A549 (cell line): ENCODE data around the gene HSCB. TPM values are rescaled to one million over a fixed set of nuclear protein-coding genes. Genes with fewer than 3 reads are reported as not detected.

Source experiments
- ATAC-seq, 2 experiments: fragments of 200-7000 bp in 1 of 2; fragments of >200 bp in 1 of 2; cut with Nextera tagmentation in 1 of 2; cut with Tn5 transposase in 1 of 2; 3 replicates each; pipeline versions ENCODE4 v1.8.0 to v1.9.1; 2018 to 2020; ENCODE audit warnings: mild to moderate bottlenecking in 1 of 2, moderate library complexity in 1 of 2
- CTCF ChIA-PET: fragments of 300-600 bp; sonication (Branson Sonifier 250); formaldehyde crosslinking; extraction: SDS; loops from one replicate; lab custom pipeline; 2021; ENCODE audit warnings: antibody characterized with exemption, inconsistent platforms; lab: Yijun Ruan, JAX
- POLR2A ChIA-PET: fragments of 350-600 bp; formaldehyde crosslinking; extraction: SDS; loops from one replicate; lab custom pipeline; 2021; ENCODE audit warnings: antibody characterized with exemption, inconsistent platforms; lab: Yijun Ruan, JAX
- DNase-seq, 2 experiments: peaks; one replicate each; pipeline versions ENCODE4 v3.0.0 to v3.0.0-alpha.2; 2011 to 2016; ENCODE audit warnings: low read depth in 1 of 2, low spot score in 1 of 2
- FAIRE-seq: peaks from 2 replicates; lab custom pipeline; 2011; peaks lifted over from hg19 to GRCh38; lab: Jason Lieb, UNC
- H3K27ac ChIP-seq, 2 experiments: fragments of >200 bp; sonication (Bioruptor Twin); formaldehyde crosslinking; 3 replicates each; pipeline ENCODE4 v1.5.1; 2016 to 2017
- H3K4me1 ChIP-seq: fragments of >200 bp; sonication (Bioruptor Twin); formaldehyde crosslinking; 3 replicates; pipeline ENCODE4 v1.6.1; 2016
- H3K4me2 ChIP-seq: fragments of >200 bp; sonication (Bioruptor Twin); formaldehyde crosslinking; 3 replicates; pipeline ENCODE4 v1.6.1; 2016
- H3K4me3 ChIP-seq: fragments of >200 bp; sonication (Bioruptor Twin); formaldehyde crosslinking; 3 replicates; pipeline ENCODE4 v1.5.1; 2016
- H3K9me3 ChIP-seq: fragments of >200 bp; sonication (Bioruptor Twin); formaldehyde crosslinking; 3 replicates; pipeline ENCODE4 v1.6.1; 2016
- CBX2 ChIP-seq: fragments of 200-600 bp; sonication (generic); IDR thresholded peaks from 2 replicates; pipeline ENCODE4 v1.6.1; 2016; ENCODE audit warnings: low read depth, mild to moderate bottlenecking, borderline replicate concordance
- CHD2 ChIP-seq: fragments of 150-350 bp; IDR thresholded peaks from 2 replicates; pipeline ENCODE4 v1.6.1; 2014; ENCODE audit warnings: low read length; ENCODE audit not compliant: partially characterized antibody
- EHMT2 ChIP-seq: fragments of 200-600 bp; sonication (generic); IDR thresholded peaks from 2 replicates; pipeline ENCODE4 v1.6.1; 2016; ENCODE audit warnings: antibody characterized with exemption, low read depth, mild to moderate bottlenecking, moderate library complexity
- EP300 ChIP-seq, 2 experiments: fragments of >200 bp; sonication (Bioruptor Twin); formaldehyde crosslinking; IDR thresholded peaks; 2 replicates in 1 of 2; 3 replicates in 1 of 2; pipeline ENCODE4 v1.6.1; 2016 to 2017
- FOXS1 ChIP-seq: fragments of 250-450 bp; sonication (Bioruptor Pico); IDR thresholded peaks from 2 replicates; pipeline ENCODE4 v1.5.0; 2020; ENCODE audit warnings: mild to moderate bottlenecking, moderate library complexity
- GATA3 ChIP-seq: IDR thresholded peaks from 2 replicates; pipeline ENCODE4 v1.6.1; 2012; ENCODE audit warnings: borderline replicate concordance
- HOXA7 ChIP-seq: fragments of 250-450 bp; sonication (Bioruptor Pico); IDR thresholded peaks from 2 replicates; pipeline ENCODE4 v1.5.0; 2020; ENCODE audit warnings: mild to moderate bottlenecking, moderate library complexity
- KDM1A ChIP-seq: fragments of 200-600 bp; sonication (generic); IDR thresholded peaks from 2 replicates; pipeline ENCODE4 v1.6.1; 2016; ENCODE audit warnings: low read depth, mild to moderate bottlenecking
- MAFK ChIP-seq: fragments of 450-650 bp; IDR thresholded peaks from 2 replicates; pipeline ENCODE4 v1.6.1; 2014; ENCODE audit not compliant: partially characterized antibody
- NFE2L2 ChIP-seq: fragments of 150-350 bp; conservative IDR thresholded peaks from 2 replicates; pipeline ENCODE4 v1.6.1; 2014; ENCODE audit warnings: low read length
- NPAS2 ChIP-seq: fragments of 250-450 bp; sonication (Bioruptor Pico); IDR thresholded peaks from 2 replicates; pipeline ENCODE4 v1.8.0; 2022; ENCODE audit warnings: mild to moderate bottlenecking, moderate library complexity, borderline replicate concordance
- POLR2A ChIP-seq: IDR thresholded peaks from 2 replicates; pipeline ENCODE4 v1.6.1; 2012; ENCODE audit warnings: mild to moderate bottlenecking, low read length
- RAD21 ChIP-seq, 2 experiments: fragments of >200 bp in 1 of 2; sonication (Bioruptor Twin) in 1 of 2; formaldehyde crosslinking in 1 of 2; IDR thresholded peaks in 1 of 2; conservative IDR thresholded peaks in 1 of 2; 2 replicates in 1 of 2; 3 replicates in 1 of 2; pipeline ENCODE4 v1.6.1; 2012 to 2018; ENCODE audit warnings: inconsistent platforms in 1 of 2
- RARB ChIP-seq: fragments of 250-450 bp; sonication (Bioruptor Pico); IDR thresholded peaks from 2 replicates; pipeline ENCODE4 v1.8.0; 2021; ENCODE audit warnings: mild to moderate bottlenecking, moderate library complexity
- RFX5 ChIP-seq: fragments of 450-650 bp; IDR thresholded peaks from 2 replicates; pipeline ENCODE4 v1.7.1; 2014; ENCODE audit warnings: antibody characterized with exemption, mild to moderate bottlenecking, moderate library complexity
- RNF2 ChIP-seq: fragments of 200-600 bp; sonication (generic); IDR thresholded peaks from 2 replicates; pipeline ENCODE4 v1.6.1; 2016; ENCODE audit warnings: low read depth, mild to moderate bottlenecking, antibody characterized with exemption, moderate library complexity, borderline replicate concordance
- SMC3 ChIP-seq: fragments of >200 bp; sonication (Bioruptor Twin); formaldehyde crosslinking; IDR thresholded peaks from 3 replicates; pipeline ENCODE4 v1.6.1; 2018; ENCODE audit warnings: inconsistent platforms
- WGBS: methylation state at CpG from one replicate; pipeline ENCODE4 v1.1.6; 2017; ENCODE audit errors: missing lambda C conversion rate; 5-methylcytosine and 5-hydroxymethylcytosine counted together
- polyA plus RNA-seq, 4 experiments: library from polyadenylated mRNA; depleted of rRNA in 3 of 4; stranded (reverse); fragments of >200 nt; fragmentation: RNase III in 1 of 4; extraction: RNeasy Plus Mini Kit Qiagen cat#74134 plus additional on column Dnase treatment in 1 of 4; gene quantifications; 2 replicates in 3 of 4; 3 replicates in 1 of 4; pipeline ENCODE4 v1.2.3, GENCODE V29; 2011 to 2017
- TF ChIP-seq, protein P1 (sequence below): IDR thresholded peaks from 2 replicates; pipeline ENCODE4 v1.6.1; 2012
- TF ChIP-seq, protein P2 (sequence below): fragments of >200 bp; sonication (Bioruptor Twin); formaldehyde crosslinking; IDR thresholded peaks from 3 replicates; pipeline ENCODE4 v1.6.1; 2016
- TF ChIP-seq, protein P3 (sequence below): fragments of 150-350 bp; IDR thresholded peaks from 2 replicates; pipeline ENCODE4 v1.6.1; 2014; ENCODE audit warnings: low read depth, mild to moderate bottlenecking, low read length

HSCB gene
- polyA plus RNA-seq, 2 of the 4 experiments (the other 2 are of a cell fraction), result 17.2 to 22.4 TPM

DNA sequence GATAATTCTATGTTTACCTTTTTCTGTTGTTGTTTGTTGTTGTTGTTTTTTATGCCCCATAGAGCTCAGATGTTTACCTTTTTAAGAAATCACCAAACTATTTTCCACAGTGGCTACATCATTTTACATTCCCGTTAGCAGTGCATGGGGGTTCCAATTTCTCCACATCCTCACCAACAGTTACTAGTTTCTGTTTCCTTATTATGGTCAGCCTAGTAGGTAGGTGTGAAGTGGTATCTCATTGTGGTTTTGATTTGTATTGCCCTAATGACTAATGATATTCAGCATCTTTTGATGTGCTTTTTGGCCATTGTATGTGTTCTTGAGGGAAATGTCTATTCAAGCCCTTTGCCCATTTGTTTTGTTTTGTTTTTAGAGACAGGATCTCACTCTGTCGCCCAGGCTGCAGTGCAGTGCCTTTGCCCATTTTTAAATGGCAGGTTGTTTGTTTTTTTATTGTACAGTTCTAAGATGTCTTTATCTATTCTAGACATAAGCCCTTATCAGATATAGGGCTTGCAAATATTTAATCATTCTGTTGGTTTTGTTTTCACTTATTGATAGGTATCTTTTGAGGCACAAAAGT lies 27.7 kb upstream of the HSCB start:
- Histone ChIP-seq H3K4me1 (peaks cover 36% of the 10 kb centered on the region), H3K4me2 (no peak overlapping the region), H3K27ac (peak overlapping the region; percentile 13 to 87; a peak in 4 of 6 replicates), H3K9me3 (no peaks in the 10 kb centered on the region)
- FAIRE-seq (no peak), DNase-seq (no peak), ATAC-seq (no peak)
- 85% methylated on average over 2 of the region's 2 CpGs for WGBS
- CTCF ChIA-PET, result interaction anchor here (1.0 kb wide), 1 partner anchor 113 kb away, joined by 3 read pairs; no protein-coding TSS in a partner anchor
- TF ChIP-seq EHMT2, result no peak
- TF ChIP-seq, protein P1, sequence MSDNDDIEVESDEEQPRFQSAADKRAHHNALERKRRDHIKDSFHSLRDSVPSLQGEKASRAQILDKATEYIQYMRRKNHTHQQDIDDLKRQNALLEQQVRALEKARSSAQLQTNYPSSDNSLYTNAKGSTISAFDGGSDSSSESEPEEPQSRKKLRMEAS, result no peak
- TF ChIP-seq, all 56 proteins: peak for 0
- POLR2A ChIA-PET, result no interaction called here
- no peak overlapping the region for H3K4me3 ChIP-seq

DNA sequence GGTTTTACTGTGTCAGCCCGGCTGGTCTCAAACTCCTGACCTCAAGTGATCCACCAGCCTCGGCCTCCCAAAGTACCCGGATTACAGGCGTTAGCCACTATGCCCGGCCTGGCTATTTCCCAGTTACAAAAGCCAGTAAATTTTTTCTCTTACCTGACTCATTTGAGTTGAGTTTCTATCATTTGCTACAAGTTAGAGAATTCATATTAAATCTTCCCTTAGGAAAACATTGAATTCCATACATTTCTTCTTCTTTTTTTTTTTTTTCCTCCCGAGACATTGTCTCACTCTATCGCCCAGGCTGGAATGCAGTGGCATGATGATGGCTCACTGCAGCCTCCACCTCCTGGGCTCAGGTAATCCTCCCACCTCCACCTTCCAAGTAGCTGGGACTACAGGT lies 26.2 kb upstream of the HSCB start:
- H3K9me3 ChIP-seq, result no peaks in the 10 kb centered on the region
- CTCF ChIA-PET, result no interaction called here
- no peak overlapping the region for H3K4me2 ChIP-seq
- no peak for TF ChIP-seq RFX5
- no peak for TF ChIP-seq NPAS2 (CRISPR knock-in tag)
- no peak for TF ChIP-seq EP300 (IDR thresholded peaks at IDR 0.05)
- TF ChIP-seq, protein P2, sequence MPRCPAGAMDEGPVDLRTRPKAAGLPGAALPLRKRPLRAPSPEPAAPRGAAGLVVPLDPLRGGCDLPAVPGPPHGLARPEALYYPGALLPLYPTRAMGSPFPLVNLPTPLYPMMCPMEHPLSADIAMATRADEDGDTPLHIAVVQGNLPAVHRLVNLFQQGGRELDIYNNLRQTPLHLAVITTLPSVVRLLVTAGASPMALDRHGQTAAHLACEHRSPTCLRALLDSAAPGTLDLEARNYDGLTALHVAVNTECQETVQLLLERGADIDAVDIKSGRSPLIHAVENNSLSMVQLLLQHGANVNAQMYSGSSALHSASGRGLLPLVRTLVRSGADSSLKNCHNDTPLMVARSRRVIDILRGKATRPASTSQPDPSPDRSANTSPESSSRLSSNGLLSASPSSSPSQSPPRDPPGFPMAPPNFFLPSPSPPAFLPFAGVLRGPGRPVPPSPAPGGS, result no peak
- no peak for TF ChIP-seq RARB (CRISPR knock-in tag)
- no peak for TF ChIP-seq CHD2
- 88% methylated on average over 7 of the region's 7 CpGs for WGBS
- peak overlapping the region in 1 of 2 experiments; percentile 44; a peak in 2 of 6 replicates for H3K27ac ChIP-seq
- FAIRE-seq, result no peak
- H3K4me3 ChIP-seq, result no peak overlapping the region
- DNase-seq, result no peak
- no peak for ATAC-seq
- POLR2A ChIA-PET, result no interaction called here
- H3K4me1 ChIP-seq, result peaks cover 23% of the 10 kb centered on the region

DNA sequence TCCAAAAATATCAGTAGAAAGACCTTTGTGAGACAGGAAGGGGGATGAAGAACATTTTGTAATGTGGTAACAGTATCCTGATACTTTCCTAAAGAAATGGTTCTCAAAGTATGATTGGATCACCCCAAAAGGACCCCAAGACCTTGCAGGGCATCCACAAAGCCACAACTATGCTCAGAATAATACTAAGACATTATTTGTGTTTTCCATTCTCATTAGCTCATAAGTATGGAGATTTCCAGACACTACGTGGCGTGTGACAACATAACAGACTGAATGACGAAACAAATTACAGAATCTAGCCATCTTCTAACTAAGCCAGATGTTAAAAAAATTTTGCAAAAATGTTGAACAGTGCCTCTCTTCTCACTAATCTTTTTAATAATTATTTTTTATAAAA lies 25.2 kb upstream of the HSCB start:
- Histone ChIP-seq H3K9me3 (no peaks in the 10 kb centered on the region), H3K4me1 (peaks cover 12% of the 10 kb centered on the region), H3K4me2 (no peak overlapping the region), H3K4me3 (no peak overlapping the region), H3K27ac (no peak overlapping the region)
- TF ChIP-seq HOXA7, result no peak
- no peak for TF ChIP-seq RNF2
- no peak for TF ChIP-seq SMC3
- TF ChIP-seq RAD21 (conservative IDR thresholded peaks at IDR 0.05 in 1 of 2, IDR thresholded peaks at IDR 0.05 in 1 of 2), result no peak
- no peak for TF ChIP-seq POLR2A
- no peak for TF ChIP-seq KDM1A
- no peak for TF ChIP-seq CBX2
- ChIA-PET POLR2A (no interaction called here), CTCF (no interaction called here)
- ATAC-seq (no peak), FAIRE-seq (no peak), DNase-seq (no peak)
- 96% methylated on average over 3 of the region's 3 CpGs for WGBS

DNA sequence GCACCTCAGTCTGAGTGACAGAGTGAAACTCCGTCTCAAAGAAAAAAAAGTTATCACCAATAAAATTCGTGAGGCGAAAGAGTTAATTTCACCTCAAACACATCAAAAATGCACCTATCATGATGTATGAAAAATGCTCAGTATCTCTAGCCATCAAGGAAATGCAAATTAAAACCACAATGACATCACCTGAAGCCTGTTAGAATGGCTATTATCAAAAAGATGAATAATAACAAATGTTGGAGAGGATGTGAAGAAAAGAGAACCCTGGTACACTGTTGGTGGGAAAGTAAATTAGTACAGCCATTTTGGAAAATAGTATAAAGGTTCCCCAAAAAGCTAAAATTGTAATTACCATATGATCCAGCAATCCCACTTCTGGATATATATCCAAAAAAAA lies 23.8 kb upstream of the HSCB start:
- POLR2A ChIA-PET, result no interaction called here
- WGBS, result 92% methylated on average over 3 of the region's 3 CpGs

More for the DNA sequence above, 23.8 kb upstream of the HSCB start:
- H3K4me2 ChIP-seq, result no peak overlapping the region
- ATAC-seq (no peak), DNase-seq (no peak), FAIRE-seq (no peak)
- H3K9me3 ChIP-seq, result no peaks in the 10 kb centered on the region
- CTCF ChIA-PET, result no interaction called here
- H3K4me1 ChIP-seq, result peaks cover 6% of the 10 kb centered on the region; the same call in 2 of the 3 replicates
- no peak overlapping the region for H3K27ac ChIP-seq
- H3K4me3 ChIP-seq, result no peak overlapping the region
- TF ChIP-seq GATA3 (no peak), MAFK (no peak), CHD2 (no peak), NFE2L2 (no peak), FOXS1 (no peak)
- TF ChIP-seq, protein P3, sequence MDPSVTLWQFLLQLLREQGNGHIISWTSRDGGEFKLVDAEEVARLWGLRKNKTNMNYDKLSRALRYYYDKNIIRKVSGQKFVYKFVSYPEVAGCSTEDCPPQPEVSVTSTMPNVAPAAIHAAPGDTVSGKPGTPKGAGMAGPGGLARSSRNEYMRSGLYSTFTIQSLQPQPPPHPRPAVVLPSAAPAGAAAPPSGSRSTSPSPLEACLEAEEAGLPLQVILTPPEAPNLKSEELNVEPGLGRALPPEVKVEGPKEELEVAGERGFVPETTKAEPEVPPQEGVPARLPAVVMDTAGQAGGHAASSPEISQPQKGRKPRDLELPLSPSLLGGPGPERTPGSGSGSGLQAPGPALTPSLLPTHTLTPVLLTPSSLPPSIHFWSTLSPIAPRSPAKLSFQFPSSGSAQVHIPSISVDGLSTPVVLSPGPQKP, result no peak
